CD14-positive monocyte (primary cell): ENCODE results near the gene AK1. TPM values are rescaled to one million over a fixed set of nuclear protein-coding genes. Genes with fewer than 3 reads are reported as not detected.

Experiments used
- DNase-seq, 3 donors: peaks; one replicate each; pipeline ENCODE4 v3.0.0-alpha.2; 2011 to 2022
- H2AFZ ChIP-seq: 2 replicates; pipeline ENCODE4 v1.6.0; 2012; ENCODE audit warnings: mild to moderate bottlenecking, low read depth, low read length, inconsistent platforms; ENCODE audit not compliant: insufficient read depth, poor library complexity, severe bottlenecking
- H3K27ac ChIP-seq, 2 donors: 1 replicate in 1 of 2; 2 replicates in 1 of 2; pipeline ENCODE4 v1.5.1; 2012 to 2013; ENCODE audit warnings: low read length in 2 of 2, control low read depth in 1 of 2, inconsistent platforms in 1 of 2, low read depth in 1 of 2, mild to moderate bottlenecking in 1 of 2
- H3K27me3 ChIP-seq, 2 donors: one replicate each; pipeline versions ENCODE4 v1.6.0 to v1.6.1; 2011 to 2013; ENCODE audit warnings: low read length in 2 of 2; ENCODE audit not compliant: control insufficient read depth in 2 of 2, insufficient read depth in 2 of 2
- H3K36me3 ChIP-seq, 2 donors: replicated peaks in 1 of 2; 1 replicate in 1 of 2; 2 replicates in 1 of 2; pipeline versions ENCODE4 v1.5.1 to v1.6.1; 2012 to 2013; ENCODE audit warnings: low read length in 2 of 2, control low read depth in 1 of 2, inconsistent platforms in 1 of 2, mild to moderate bottlenecking in 1 of 2; ENCODE audit not compliant: insufficient read depth in 2 of 2, control insufficient read depth in 1 of 2
- H3K4me1 ChIP-seq, 2 donors: 1 replicate in 1 of 2; 2 replicates in 1 of 2; pipeline versions ENCODE4 v1.5.1 to v1.6.1; 2012 to 2013; ENCODE audit warnings: low read length in 2 of 2, control low read depth in 1 of 2, inconsistent platforms in 1 of 2, mild to moderate bottlenecking in 1 of 2, moderate library complexity in 1 of 2; ENCODE audit not compliant: insufficient read depth in 2 of 2, control insufficient read depth in 1 of 2
- H3K4me2 ChIP-seq: replicated peaks from 2 replicates; pipeline ENCODE3; 2012; ENCODE audit warnings: low read length, moderate library complexity, mild to moderate bottlenecking; ENCODE audit not compliant: poor library complexity, severe bottlenecking; ENCODE audit errors: extremely low read depth
- H3K4me3 ChIP-seq, 3 experiments: fragments of 200-600 bp in 1 of 3; sonication (generic) in 1 of 3; replicated peaks in 1 of 3; 1 replicate in 2 of 3; 2 replicates in 1 of 3; pipeline ENCODE4 v1.5.1; 2011 to 2013; ENCODE audit warnings: low read length in 3 of 3, mild to moderate bottlenecking in 3 of 3, control low read depth in 2 of 3, low read depth in 2 of 3, inconsistent platforms in 1 of 3, moderate library complexity in 1 of 3
- H3K79me2 ChIP-seq: 2 replicates; pipeline ENCODE4 v1.6.0; 2012; ENCODE audit warnings: mild to moderate bottlenecking, control low read depth, inconsistent platforms, low read length, moderate library complexity; ENCODE audit not compliant: insufficient read depth
- H3K9ac ChIP-seq: 2 replicates; pipeline ENCODE4 v1.6.0; 2017; ENCODE audit warnings: low read length, mild to moderate bottlenecking; ENCODE audit not compliant: insufficient read depth, poor library complexity, severe bottlenecking
- H3K9me3 ChIP-seq, 2 donors: replicated peaks in 1 of 2; 1 replicate in 1 of 2; 2 replicates in 1 of 2; pipeline versions ENCODE4 v1.5.1 to v1.6.1; 2012 to 2013; ENCODE audit warnings: low read length in 2 of 2, control low read depth in 1 of 2; ENCODE audit not compliant: control insufficient read depth in 1 of 2, insufficient read depth in 1 of 2
- H4K20me1 ChIP-seq: 2 replicates; pipeline ENCODE4 v1.6.0; 2012; ENCODE audit warnings: mild to moderate bottlenecking, low read length, control low read depth, moderate library complexity; ENCODE audit not compliant: insufficient read depth
- H3K27ac Mint-ChIP-seq, 7 donors: one replicate each; pipeline ENCODE4 v1.8.0; 2020; ENCODE audit warnings: mild to moderate bottlenecking in 7 of 7, mixed read lengths in 7 of 7, moderate library complexity in 6 of 7, inconsistent platforms in 2 of 7
- H3K27me3 Mint-ChIP-seq, 3 donors: one replicate each; pipeline ENCODE4 v1.8.0; 2021 to 2022; ENCODE audit warnings: low read depth in 3 of 3, mild to moderate bottlenecking in 3 of 3, mixed read lengths in 3 of 3, moderate library complexity in 3 of 3, inconsistent platforms in 1 of 3
- H3K36me3 Mint-ChIP-seq, 2 donors: one replicate each; pipeline ENCODE4 v1.8.0; 2020; ENCODE audit warnings: mixed read lengths in 2 of 2, inconsistent platforms in 1 of 2, mild to moderate bottlenecking in 1 of 2
- H3K4me1 Mint-ChIP-seq: one replicate; pipeline ENCODE4 v1.8.0; 2020; ENCODE audit warnings: mild to moderate bottlenecking, mixed read lengths
- H3K4me3 Mint-ChIP-seq, 2 donors: one replicate each; pipeline ENCODE4 v1.8.0; 2020; ENCODE audit warnings: mild to moderate bottlenecking in 2 of 2, mixed read lengths in 2 of 2, moderate library complexity in 1 of 2
- H3K9me3 Mint-ChIP-seq, 7 donors: one replicate each; pipeline ENCODE4 v1.8.0; 2020 to 2022; ENCODE audit warnings: mixed read lengths in 7 of 7, mild to moderate bottlenecking in 6 of 7, moderate library complexity in 6 of 7, inconsistent platforms in 2 of 7
- CTCF ChIP-seq: fragments of 200-600 bp; IDR thresholded peaks from one replicate; pipeline ENCODE4 v1.8.0; 2022; ENCODE audit warnings: antibody characterized with exemption, mild to moderate bottlenecking
- WGBS: methylation state at CpG from one replicate; pipeline ENCODE4 v1.1.5; 2013; ENCODE audit warnings: missing lambda C conversion rate; ENCODE audit not compliant: insufficient coverage; 5-methylcytosine and 5-hydroxymethylcytosine counted together
- intact Hi-C, 2 donors: fragments of 100-400 bp; cut with micrococcal nuclease; formaldehyde crosslinking; loops; one replicate each; pipeline versions ENCODE4 v1.15.0 to v1.15.1; 2023
- polyA minus RNA-seq: library from RNA; depleted of rRNA, polyadenylated mRNA; stranded (reverse); fragments of >200 nt; gene quantifications from 2 replicates; pipeline ENCODE4 v1.2.3, GENCODE V29; 2012
- polyA plus RNA-seq, 3 donors: library from polyadenylated mRNA; depleted of rRNA in 1 of 3; unstranded in 2 of 3; stranded (reverse) in 1 of 3; fragments of 300-500 nt in 2 of 3; fragments of >200 nt in 1 of 3; fragmentation: Illumina TruSeq in 2 of 3; gene quantifications; 1 replicate in 2 of 3; 2 replicates in 1 of 3; pipeline ENCODE4 v1.2.3, GENCODE V29; 2012 to 2021
- total RNA-seq, 12 experiments: library from RNA in 1 of 12; stranded (reverse) in 1 of 12; fragments of 120-200 nt in 1 of 12; gene quantifications; one replicate each; pipeline ENCODE4 v1.2.4 and lab custom pipeline; 2013 to 2026; ENCODE audit warnings: mixed read lengths in 6 of 12, inconsistent platforms in 1 of 12

Gene AK1
- 2.7 TPM for total RNA-seq (2013)
- polyA plus RNA-seq (1 to 10 TPM in 1 of 3 donors, not detected in 2; 3.5 TPM), polyA minus RNA-seq (not detected in 2 replicates), total RNA-seq (lab: John Stamatoyannopoulos, UW) (0.08 to 3.6 (median 0.70) reads per million in 11 experiments)

GRCh38 chr9:127877566-127877998, at the start of gene AK1:
Gene AK1 (minus strand): TSS chr9:127877675. CDS start chr9:127874617, 3,058 bp downstream.
- peak within 1 kb of the TSS; percentile 8 for H3K9ac ChIP-seq
- Mint-ChIP-seq H3K27ac (peak within 1 kb of the TSS in 2 of 7 donors; percentile 50 to 54), H3K4me3 (peak within 1 kb of the TSS in 1 of 2 donors; percentile 84), H3K36me3 (no peaks in the 10 kb centered on the region), H3K27me3 (peaks cover 16 to 25% (median 18%) of the 10 kb centered on the region in 3 donors), H3K9me3 (peaks cover 0 to 5% (median 0%) of the 10 kb centered on the region in 7 donors), H3K4me1 (peaks cover 8% of the 10 kb centered on the region)
- H3K4me1 ChIP-seq: peaks cover 3 to 10% of the 10 kb centered on the region in 2 donors
- no peaks in the 10 kb centered on the region for H4K20me1 ChIP-seq
- H3K4me3 ChIP-seq: peak within 1 kb of the TSS in 1 of 3 experiments; percentile 46
- no peaks in the 10 kb centered on the region for H3K36me3 ChIP-seq
- H2AFZ ChIP-seq: no peak within 1 kb of the TSS
- WGBS: 2% methylated on average over 40 of the region's 44 CpGs
- no peak for DNase-seq
- no peak for TF ChIP-seq CTCF
- peaks cover 6 to 20% of the 10 kb centered on the region in 2 donors for H3K27me3 ChIP-seq
- H3K4me2 ChIP-seq: peak within 1 kb of the TSS; percentile 63
- H3K79me2 ChIP-seq: no peaks in the 10 kb centered on the region
- H3K27ac ChIP-seq: no peak within 1 kb of the TSS
- intact Hi-C loops: loop anchor here in 1 of 2 donors (10.0 kb wide), 1 partner anchor 373 kb away; no protein-coding TSS in a partner anchor
- H3K9me3 ChIP-seq: no peaks in the 10 kb centered on the region

- H3K36me3 ChIP-seq: no peaks in the 10 kb centered on the region
- H3K27me3 ChIP-seq: peaks cover 33 to 85% of the 10 kb centered on the region in 2 donors
- no peak for DNase-seq
- H3K36me3 Mint-ChIP-seq: peaks cover 0 to 6% of the 10 kb centered on the region in 2 donors
- peak overlapping the region in 1 of 2 donors; percentile 79 for H3K4me3 Mint-ChIP-seq
- H2AFZ ChIP-seq: peak overlapping the region; percentile 51
- no peak overlapping the region for H3K27ac ChIP-seq
- peaks cover 0 to 7% (median 4%) of the 10 kb centered on the region in 7 donors for H3K9me3 Mint-ChIP-seq
- H3K9ac ChIP-seq: no peak overlapping the region
- peaks cover 77 to 94% (median 93%) of the 10 kb centered on the region in 3 donors for H3K27me3 Mint-ChIP-seq
- no peak for TF ChIP-seq CTCF
- no peak overlapping the region for H3K4me3 ChIP-seq
- no peak overlapping the region for H3K27ac Mint-ChIP-seq
- H3K4me1 ChIP-seq: peaks cover 33 to 36% of the 10 kb centered on the region in 2 donors
- no peak overlapping the region for H3K4me2 ChIP-seq
- 2% methylated on average over 16 of the region's 19 CpGs for WGBS
- peaks cover 29% of the 10 kb centered on the region for H3K4me1 Mint-ChIP-seq
- peaks cover 13% of the 10 kb centered on the region for H4K20me1 ChIP-seq
- intact Hi-C loops: loop anchor here in 1 of 2 donors (10.0 kb wide), 1 partner anchor 332 kb away; no protein-coding TSS in a partner anchor
- H3K9me3 ChIP-seq: peaks cover 0 to 14% of the 10 kb centered on the region in 2 donors
- H3K79me2 ChIP-seq: no peaks in the 10 kb centered on the region
Measured at GRCh38 chr9:127926906-127927200, 49.4 kb upstream of the AK1 start.
